GM12865 (cell line): ENCODE results near the gene CNTLN.

ENCODE experiments used
- DNase-seq: peaks from one replicate; pipeline ENCODE4 v3.0.0; 2010; ENCODE audit warnings: low read depth
- H3K4me3 ChIP-seq: 2 replicates; pipeline ENCODE4 v1.5.1; 2011; ENCODE audit warnings: mild to moderate bottlenecking, low read depth, low read length, control low read depth
- TF ChIP-seq, protein P1 (sequence below): IDR thresholded peaks from 2 replicates; pipeline ENCODE4 v1.5.1; 2011; ENCODE audit warnings: low read length, control low read depth, low read depth, inconsistent platforms; ENCODE audit not compliant: insufficient read depth; ENCODE audit errors: missing control alignments

The CNTLN gene

GRCh38 chr9:17486396-17486795 lies 351.6 kb downstream of the CNTLN start:
- H3K4me3 ChIP-seq: no peak overlapping the region
- no peak for DNase-seq
- TF ChIP-seq, protein P1, sequence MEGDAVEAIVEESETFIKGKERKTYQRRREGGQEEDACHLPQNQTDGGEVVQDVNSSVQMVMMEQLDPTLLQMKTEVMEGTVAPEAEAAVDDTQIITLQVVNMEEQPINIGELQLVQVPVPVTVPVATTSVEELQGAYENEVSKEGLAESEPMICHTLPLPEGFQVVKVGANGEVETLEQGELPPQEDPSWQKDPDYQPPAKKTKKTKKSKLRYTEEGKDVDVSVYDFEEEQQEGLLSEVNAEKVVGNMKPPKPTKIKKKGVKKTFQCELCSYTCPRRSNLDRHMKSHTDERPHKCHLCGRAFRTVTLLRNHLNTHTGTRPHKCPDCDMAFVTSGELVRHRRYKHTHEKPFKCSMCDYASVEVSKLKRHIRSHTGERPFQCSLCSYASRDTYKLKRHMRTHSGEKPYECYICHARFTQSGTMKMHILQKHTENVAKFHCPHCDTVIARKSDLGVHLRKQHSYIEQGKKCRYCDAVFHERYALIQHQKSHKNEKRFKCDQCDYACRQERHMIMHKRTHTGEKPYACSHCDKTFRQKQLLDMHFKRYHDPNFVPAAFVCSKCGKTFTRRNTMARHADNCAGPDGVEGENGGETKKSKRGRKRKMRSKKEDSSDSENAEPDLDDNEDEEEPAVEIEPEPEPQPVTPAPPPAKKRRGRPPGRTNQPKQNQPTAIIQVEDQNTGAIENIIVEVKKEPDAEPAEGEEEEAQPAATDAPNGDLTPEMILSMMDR: no peak

DNA sequence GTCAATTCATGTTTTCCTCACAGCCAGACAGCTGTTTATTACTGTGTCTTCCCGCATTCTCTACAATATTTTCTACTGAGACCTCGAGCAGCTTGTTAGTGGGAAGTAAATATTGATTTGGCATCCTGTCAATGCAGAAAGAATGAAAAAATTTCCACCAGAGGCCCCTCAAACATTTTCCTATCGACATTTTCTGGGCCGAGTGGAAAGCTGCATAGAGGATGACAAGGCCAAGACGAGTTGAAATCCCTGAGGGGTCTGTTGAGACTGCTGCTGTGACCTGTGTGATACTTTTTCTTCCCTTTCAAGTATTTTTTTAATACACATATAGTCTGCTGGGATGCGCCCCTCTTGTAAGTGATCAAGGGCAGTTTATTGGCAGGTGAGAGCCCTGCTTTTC lies 352.6 kb downstream of the CNTLN start:
- DNase-seq: no peak
- no peak overlapping the region for H3K4me3 ChIP-seq
- TF ChIP-seq, protein P1: no peak

GRCh38 chr9:17488662-17489061 lies 353.8 kb downstream of the CNTLN start:
- no peak overlapping the region for H3K4me3 ChIP-seq
- TF ChIP-seq, protein P1: no peak
- DNase-seq: no peak

- no peak for DNase-seq
- TF ChIP-seq, protein P1: no peak
- H3K4me3 ChIP-seq: no peak overlapping the region
Observed at GRCh38 chr9:17490110-17490509, 355.3 kb downstream of the CNTLN start.

DNA sequence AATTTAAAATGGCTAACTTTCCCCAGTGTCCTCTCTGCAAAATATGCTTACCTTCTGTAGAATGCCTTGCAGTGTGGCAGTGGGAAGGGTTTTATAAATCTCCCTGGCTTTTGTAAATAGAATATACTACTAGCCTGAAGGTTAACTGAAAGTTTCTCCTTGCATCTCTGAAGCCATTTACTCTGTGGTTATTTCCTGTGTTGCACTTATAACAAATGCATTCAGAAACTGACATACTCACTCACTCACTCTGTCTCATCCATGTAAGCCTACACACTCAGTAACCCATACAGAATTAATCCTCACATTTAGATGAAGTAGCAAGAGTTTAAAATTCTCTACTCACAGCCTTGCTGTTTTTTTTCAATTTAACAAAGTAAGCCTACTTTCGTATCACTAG lies 356.9 kb downstream of the CNTLN start:
- H3K4me3 ChIP-seq: no peak overlapping the region
- TF ChIP-seq, protein P1: no peak
- DNase-seq: no peak

- TF ChIP-seq, protein P1: no peak
- no peak overlapping the region for H3K4me3 ChIP-seq
- DNase-seq: no peak
Observed at GRCh38 chr9:17503196-17503595, 368.4 kb downstream of the CNTLN start.

DNA sequence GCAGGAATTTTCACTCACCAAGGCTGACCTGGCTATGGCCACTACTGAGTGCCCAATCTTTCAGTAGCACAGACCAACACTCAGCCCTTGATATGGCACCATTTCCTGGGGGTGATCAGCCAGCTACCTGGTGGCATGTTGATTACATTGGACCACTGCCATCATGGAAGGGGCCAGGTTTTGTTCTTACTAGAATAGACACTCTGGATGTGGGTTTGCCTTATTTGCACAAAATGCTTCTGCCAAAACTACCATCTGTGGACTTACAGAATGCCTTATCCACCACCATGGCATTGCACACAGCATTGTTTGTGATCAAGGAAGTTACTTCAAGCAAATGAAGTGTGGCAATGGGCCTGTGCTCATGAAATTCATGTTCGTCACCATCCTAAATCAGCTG lies 374.3 kb downstream of the CNTLN start:
- TF ChIP-seq, protein P1: no peak
- no peak for DNase-seq
- H3K4me3 ChIP-seq: no peak overlapping the region
